ENCODE data around the gene ABCG2. TPM values are rescaled to one million over a fixed set of nuclear protein-coding genes. Genes with fewer than 3 reads are reported as not detected.

The ABCG2 gene
- total and polyA plus RNA-seq, 4 donors = 15.8 to 64.2 (median 23.5) TPM

DNA sequence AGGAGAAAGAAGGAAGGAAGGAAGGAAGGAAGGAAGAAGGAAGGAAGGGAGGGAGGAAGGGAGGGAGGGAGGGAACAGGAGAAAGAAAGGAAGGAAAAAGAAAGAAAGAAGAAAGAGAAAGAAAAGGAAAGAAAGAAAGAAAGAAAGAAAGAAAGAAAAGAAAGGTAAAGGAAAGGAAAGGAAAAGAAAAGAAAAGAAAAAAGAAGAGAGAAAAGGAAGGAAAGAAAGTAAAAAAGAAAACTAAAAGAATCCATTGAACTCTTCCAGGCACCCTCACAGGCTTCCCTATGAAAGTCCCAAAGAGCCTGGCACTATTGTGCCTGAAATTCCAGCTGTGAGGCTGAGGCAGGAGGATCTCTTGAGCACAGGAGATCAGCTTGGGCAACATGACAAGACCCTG, 11.5 kb downstream of the ABCG2 start:
- no peak overlapping the region for H3K27ac ChIP-seq (ENCODE audit: low read depth, low read length)
- H3K9me3 ChIP-seq (ENCODE audit: control insufficient read depth, insufficient read depth, low read length) = no peaks in the 10 kb centered on the region
- H3K27me3 ChIP-seq (ENCODE audit: control insufficient read depth, insufficient read depth, low read length) = no peaks in the 10 kb centered on the region
- no peak overlapping the region for H3K4me3 ChIP-seq (ENCODE audit: low read depth, low read length)
- no peaks in the 10 kb centered on the region for H3K4me1 ChIP-seq (ENCODE audit: control insufficient read depth, insufficient read depth, low read length)
- no peak for DNase-seq (ENCODE audit: low read depth in 4 of 6, low spot score in 6 of 6)
- no peaks in the 10 kb centered on the region for H3K36me3 ChIP-seq (ENCODE audit: control insufficient read depth, insufficient read depth, low read length)

DNA sequence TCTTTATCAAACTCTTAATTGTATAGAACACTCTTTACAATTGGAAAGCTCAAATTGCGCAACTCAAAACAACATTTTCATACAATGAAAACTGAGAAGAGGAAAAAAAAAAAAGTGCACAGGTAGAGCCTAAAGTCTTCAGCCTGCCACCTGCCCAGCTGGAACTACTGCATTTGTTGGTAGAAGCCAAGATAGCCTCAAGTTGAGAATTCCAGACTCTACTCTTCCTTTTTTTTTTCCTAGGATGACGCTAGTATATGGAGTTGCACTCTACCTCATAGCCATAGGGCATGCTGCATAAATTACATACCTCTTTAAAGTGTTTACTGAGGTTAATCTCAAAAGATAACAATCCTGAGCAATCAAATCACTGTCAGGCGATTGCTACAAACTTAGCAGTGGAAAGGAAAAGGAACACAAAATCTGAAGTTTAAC, 13.6 kb downstream of the ABCG2 start:
- Histone ChIP-seq H3K36me3 (ENCODE audit: control insufficient read depth, insufficient read depth, low read length) (no peaks in the 10 kb centered on the region), H3K27me3 (ENCODE audit: control insufficient read depth, insufficient read depth, low read length) (no peaks in the 10 kb centered on the region), H3K9me3 (ENCODE audit: control insufficient read depth, insufficient read depth, low read length) (no peaks in the 10 kb centered on the region), H3K4me1 (ENCODE audit: control insufficient read depth, insufficient read depth, low read length) (no peaks in the 10 kb centered on the region), H3K27ac (ENCODE audit: low read depth, low read length) (no peak overlapping the region), H3K4me3 (ENCODE audit: low read depth, low read length) (no peak overlapping the region)
- no peak for DNase-seq (ENCODE audit: low read depth in 4 of 6, low spot score in 6 of 6)
- no CpG with 5 or more reads among the region's 3 CpGs for WGBS (ENCODE audit: insufficient coverage)

DNA sequence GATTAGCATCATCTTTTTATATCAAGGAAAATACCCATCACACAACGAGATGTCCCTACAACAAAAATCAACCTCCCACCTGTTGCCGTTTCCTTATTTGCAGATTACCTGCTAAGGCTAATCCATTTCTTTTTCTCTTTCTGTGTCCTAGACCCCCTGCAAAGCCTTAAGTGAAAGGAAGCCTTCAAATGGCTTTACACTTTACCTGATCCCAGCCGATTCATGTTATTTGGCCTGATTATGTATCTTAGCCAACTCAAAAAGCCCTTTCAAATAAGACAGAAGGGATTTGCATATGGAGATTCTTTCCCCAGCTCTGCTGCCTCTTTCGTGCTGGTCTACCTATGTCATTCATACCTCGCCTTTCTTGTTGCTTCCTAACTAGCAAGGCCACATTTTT, 14.4 kb downstream of the ABCG2 start:
- DNase-seq (ENCODE audit: low read depth in 4 of 6, low spot score in 6 of 6) = no peak
- no peaks in the 10 kb centered on the region for H3K27me3 ChIP-seq (ENCODE audit: control insufficient read depth, insufficient read depth, low read length)
- no peak overlapping the region for H3K4me3 ChIP-seq (ENCODE audit: low read depth, low read length)
- no peaks in the 10 kb centered on the region for H3K9me3 ChIP-seq (ENCODE audit: control insufficient read depth, insufficient read depth, low read length)
- H3K4me1 ChIP-seq (ENCODE audit: control insufficient read depth, insufficient read depth, low read length) = no peaks in the 10 kb centered on the region
- H3K27ac ChIP-seq (ENCODE audit: low read depth, low read length) = no peak overlapping the region
- no peaks in the 10 kb centered on the region for H3K36me3 ChIP-seq (ENCODE audit: control insufficient read depth, insufficient read depth, low read length)
- 82% methylated on average over 2 of the region's 5 CpGs for WGBS (ENCODE audit: insufficient coverage)

DNA sequence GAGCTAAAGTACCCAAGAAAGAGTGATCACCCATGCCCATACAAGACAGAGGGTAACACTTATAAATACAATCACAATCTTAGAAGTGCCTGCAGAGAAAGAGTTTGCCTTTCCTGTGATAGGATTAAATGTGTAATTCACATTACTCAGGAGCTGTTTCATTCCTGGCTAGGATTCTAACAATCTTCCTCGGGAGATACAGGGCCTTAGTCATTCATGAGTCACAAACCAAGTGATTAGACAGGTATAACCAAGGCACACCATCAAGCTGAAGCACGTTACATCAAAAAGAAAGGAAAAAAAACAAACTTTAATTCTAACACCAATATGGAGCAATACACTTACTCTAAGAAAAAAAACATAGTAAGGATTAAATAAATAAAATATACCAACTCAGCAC, 14.9 kb downstream of the ABCG2 start:
- no peak overlapping the region for H3K27ac ChIP-seq (ENCODE audit: low read depth, low read length)
- no peaks in the 10 kb centered on the region for H3K4me1 ChIP-seq (ENCODE audit: control insufficient read depth, insufficient read depth, low read length)
- H3K4me3 ChIP-seq (ENCODE audit: low read depth, low read length) = no peak overlapping the region
- DNase-seq (ENCODE audit: low read depth in 4 of 6, low spot score in 6 of 6) = no peak
- H3K27me3 ChIP-seq (ENCODE audit: control insufficient read depth, insufficient read depth, low read length) = no peaks in the 10 kb centered on the region
- H3K9me3 ChIP-seq (ENCODE audit: control insufficient read depth, insufficient read depth, low read length) = no peaks in the 10 kb centered on the region
- H3K36me3 ChIP-seq (ENCODE audit: control insufficient read depth, insufficient read depth, low read length) = no peaks in the 10 kb centered on the region
- 67% methylated on average over 1 of the region's 2 CpGs for WGBS (ENCODE audit: insufficient coverage)

DNA sequence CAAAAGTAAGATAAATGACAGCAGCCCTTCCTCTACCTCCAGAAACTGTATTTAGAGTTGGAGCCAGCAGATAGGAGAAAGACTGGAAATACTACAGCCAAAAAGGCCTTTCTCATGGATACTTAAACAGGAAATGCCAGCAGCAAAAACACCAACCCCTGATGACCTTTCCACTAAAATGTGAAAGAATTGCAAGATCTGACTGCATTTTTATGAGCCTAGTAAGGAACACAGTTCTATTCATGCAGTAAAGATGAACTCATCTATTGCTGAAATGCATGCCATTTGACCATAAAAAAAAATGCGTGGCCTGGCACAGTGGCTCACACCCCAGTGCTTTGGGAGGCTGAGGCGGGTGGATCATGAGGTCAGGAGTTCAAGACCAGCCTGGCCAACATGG, 19.9 kb downstream of the ABCG2 start:
- DNase-seq (ENCODE audit: low read depth in 4 of 6, low spot score in 6 of 6) = no peak
- Histone ChIP-seq H3K4me3 (ENCODE audit: low read depth, low read length) (no peak overlapping the region), H3K27me3 (ENCODE audit: control insufficient read depth, insufficient read depth, low read length) (no peaks in the 10 kb centered on the region), H3K4me1 (ENCODE audit: control insufficient read depth, insufficient read depth, low read length) (no peaks in the 10 kb centered on the region), H3K36me3 (ENCODE audit: control insufficient read depth, insufficient read depth, low read length) (no peaks in the 10 kb centered on the region), H3K27ac (ENCODE audit: low read depth, low read length) (no peak overlapping the region), H3K9me3 (ENCODE audit: control insufficient read depth, insufficient read depth, low read length) (no peaks in the 10 kb centered on the region)
- WGBS (ENCODE audit: insufficient coverage) = 100% methylated on average over 1 of the region's 2 CpGs

DNA sequence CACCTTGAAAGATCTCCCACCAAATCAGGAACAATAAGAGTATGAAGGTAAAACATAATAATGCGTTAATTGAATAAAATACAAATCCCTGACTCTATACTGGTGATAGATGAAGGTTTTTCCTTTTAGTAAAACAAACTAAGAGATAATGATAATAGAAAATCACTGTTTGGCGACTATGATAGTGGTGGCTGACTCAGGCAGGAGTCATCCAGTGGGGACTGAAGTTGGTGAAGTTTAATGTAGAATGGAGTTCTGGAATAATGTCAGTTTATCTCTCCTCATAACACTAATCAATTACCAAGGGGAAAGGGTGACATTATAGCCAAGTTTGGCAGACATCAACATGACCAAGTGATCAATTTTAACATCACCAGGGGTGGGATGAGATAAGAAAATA, 21.3 kb downstream of the ABCG2 start:
- Histone ChIP-seq H3K27ac (ENCODE audit: low read depth, low read length) (no peak overlapping the region), H3K9me3 (ENCODE audit: control insufficient read depth, insufficient read depth, low read length) (no peaks in the 10 kb centered on the region), H3K4me3 (ENCODE audit: low read depth, low read length) (no peak overlapping the region), H3K36me3 (ENCODE audit: control insufficient read depth, insufficient read depth, low read length) (no peaks in the 10 kb centered on the region), H3K27me3 (ENCODE audit: control insufficient read depth, insufficient read depth, low read length) (no peaks in the 10 kb centered on the region), H3K4me1 (ENCODE audit: control insufficient read depth, insufficient read depth, low read length) (no peaks in the 10 kb centered on the region)
- no peak for DNase-seq (ENCODE audit: low read depth in 4 of 6, low spot score in 6 of 6)
- no CpG with 5 or more reads among the region's 2 CpGs for WGBS (ENCODE audit: insufficient coverage)

DNA sequence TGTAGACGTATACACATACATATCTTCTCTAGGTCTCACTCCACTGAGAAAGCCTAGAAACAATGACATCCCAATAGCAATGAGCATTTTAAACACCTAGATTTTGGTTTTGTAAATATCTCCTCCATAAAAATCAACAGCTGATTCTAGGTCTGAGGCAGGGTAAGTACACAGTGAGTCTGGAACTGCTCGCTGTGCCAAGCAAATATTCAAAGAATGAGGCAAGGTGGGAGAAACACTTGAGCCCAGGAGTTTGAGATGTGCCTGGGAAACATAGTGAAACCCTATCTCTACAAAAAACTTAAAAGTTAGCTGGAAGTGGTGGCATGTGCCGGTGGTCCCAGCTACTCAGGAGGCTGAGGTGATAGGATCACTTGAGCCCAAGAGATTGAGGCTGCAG, 22.2 kb downstream of the ABCG2 start:
- Histone ChIP-seq H3K4me3 (ENCODE audit: low read depth, low read length) (no peak overlapping the region), H3K9me3 (ENCODE audit: control insufficient read depth, insufficient read depth, low read length) (no peaks in the 10 kb centered on the region), H3K36me3 (ENCODE audit: control insufficient read depth, insufficient read depth, low read length) (no peaks in the 10 kb centered on the region), H3K27me3 (ENCODE audit: control insufficient read depth, insufficient read depth, low read length) (no peaks in the 10 kb centered on the region), H3K4me1 (ENCODE audit: control insufficient read depth, insufficient read depth, low read length) (no peaks in the 10 kb centered on the region), H3K27ac (ENCODE audit: low read depth, low read length) (no peak overlapping the region)
- DNase-seq (ENCODE audit: low read depth in 4 of 6, low spot score in 6 of 6) = no peak
- WGBS (ENCODE audit: insufficient coverage) = 94% methylated on average over 2 of the region's 3 CpGs

DNA sequence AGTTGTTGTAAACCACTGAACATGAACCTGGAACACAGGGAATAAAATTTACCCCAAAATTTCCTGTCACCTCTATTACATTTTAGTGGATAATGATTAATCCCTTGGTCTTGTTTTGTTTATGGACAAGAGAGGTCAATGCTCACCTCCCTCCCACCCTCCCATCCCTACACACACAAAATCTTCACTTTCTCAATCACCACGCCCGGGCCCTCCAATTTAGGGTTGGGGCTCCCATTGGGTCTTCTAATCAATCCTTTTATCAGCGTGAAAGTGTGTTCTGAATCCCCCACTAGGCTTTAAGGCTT, 23.1 kb downstream of the ABCG2 start:
- no peak for DNase-seq (ENCODE audit: low read depth in 4 of 6, low spot score in 6 of 6)
- H3K36me3 ChIP-seq (ENCODE audit: control insufficient read depth, insufficient read depth, low read length) = no peaks in the 10 kb centered on the region
- no peaks in the 10 kb centered on the region for H3K27me3 ChIP-seq (ENCODE audit: control insufficient read depth, insufficient read depth, low read length)
- no peak overlapping the region for H3K27ac ChIP-seq (ENCODE audit: low read depth, low read length)
- H3K9me3 ChIP-seq (ENCODE audit: control insufficient read depth, insufficient read depth, low read length) = no peaks in the 10 kb centered on the region
- 77% methylated on average over 3 of the region's 3 CpGs for WGBS (ENCODE audit: insufficient coverage)
- H3K4me1 ChIP-seq (ENCODE audit: control insufficient read depth, insufficient read depth, low read length) = no peaks in the 10 kb centered on the region
- no peak overlapping the region for H3K4me3 ChIP-seq (ENCODE audit: low read depth, low read length)

DNA sequence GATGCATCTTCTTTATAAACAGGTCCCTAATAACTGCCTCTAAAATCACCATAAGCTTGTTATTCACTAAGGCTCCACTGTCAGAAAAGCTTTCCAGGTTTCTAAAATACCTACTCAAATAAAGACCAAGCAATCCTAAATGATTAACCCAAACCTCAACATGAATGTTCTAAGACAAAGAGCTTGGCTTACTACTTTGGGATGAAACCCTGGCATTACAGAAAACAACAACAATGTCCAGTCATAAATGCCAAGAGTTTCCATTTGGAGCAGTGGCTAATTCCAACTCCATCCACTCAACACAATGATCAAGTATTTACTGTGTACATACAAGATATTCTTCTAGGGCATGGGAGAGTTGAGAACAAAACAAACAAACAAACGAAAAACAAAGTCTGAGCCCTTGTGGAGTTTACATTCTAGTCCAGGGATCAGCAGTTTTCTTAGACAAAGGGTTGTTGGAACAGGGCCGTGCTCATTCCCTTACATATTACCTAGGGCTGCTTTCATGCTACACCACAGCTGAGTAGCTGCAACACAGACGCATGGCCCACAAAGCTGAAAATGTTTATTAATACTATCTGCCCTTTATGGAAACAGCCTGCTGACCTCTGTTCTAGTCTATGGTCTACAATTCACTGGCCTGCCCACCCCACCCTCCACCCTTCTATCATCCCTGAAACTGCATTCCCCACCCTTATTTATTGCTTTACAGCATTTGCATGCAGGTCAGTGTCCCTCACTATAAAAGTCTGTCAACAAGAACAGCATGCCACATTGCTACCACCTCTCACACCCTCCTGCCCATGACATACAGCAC, 23.7 kb downstream of the ABCG2 start:
- no peaks in the 10 kb centered on the region for H3K9me3 ChIP-seq (ENCODE audit: control insufficient read depth, insufficient read depth, low read length)
- H3K36me3 ChIP-seq (ENCODE audit: control insufficient read depth, insufficient read depth, low read length) = no peaks in the 10 kb centered on the region
- no peaks in the 10 kb centered on the region for H3K4me1 ChIP-seq (ENCODE audit: control insufficient read depth, insufficient read depth, low read length)
- no peak overlapping the region for H3K4me3 ChIP-seq (ENCODE audit: low read depth, low read length)
- no peak for DNase-seq (ENCODE audit: low read depth in 4 of 6, low spot score in 6 of 6)
- H3K27ac ChIP-seq (ENCODE audit: low read depth, low read length) = no peak overlapping the region
- WGBS (ENCODE audit: insufficient coverage) = 84% methylated on average over 3 of the region's 3 CpGs
- no peaks in the 10 kb centered on the region for H3K27me3 ChIP-seq (ENCODE audit: control insufficient read depth, insufficient read depth, low read length)

DNA sequence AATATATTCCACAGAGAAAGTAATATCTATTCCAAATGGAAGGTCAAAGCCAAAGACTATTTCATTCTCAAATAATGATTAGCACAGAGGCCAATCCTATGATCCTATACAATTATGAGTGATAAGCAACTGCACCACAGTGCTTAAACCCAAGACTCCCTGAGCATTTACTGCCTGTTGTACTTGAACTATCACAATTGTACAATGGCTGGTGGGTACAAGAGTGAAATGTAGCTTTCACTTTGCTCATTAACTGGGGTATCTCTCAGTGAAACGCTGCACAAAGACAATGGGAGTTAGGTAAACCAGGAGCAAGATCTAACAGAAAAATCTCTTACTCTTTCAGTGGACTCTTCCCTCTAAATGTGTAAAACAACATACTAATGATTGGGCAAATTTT, 24.3 kb downstream of the ABCG2 start:
- H3K4me1 ChIP-seq (ENCODE audit: control insufficient read depth, insufficient read depth, low read length) = no peaks in the 10 kb centered on the region
- H3K9me3 ChIP-seq (ENCODE audit: control insufficient read depth, insufficient read depth, low read length) = no peaks in the 10 kb centered on the region
- H3K27ac ChIP-seq (ENCODE audit: low read depth, low read length) = no peak overlapping the region
- no peaks in the 10 kb centered on the region for H3K27me3 ChIP-seq (ENCODE audit: control insufficient read depth, insufficient read depth, low read length)
- no CpG with 5 or more reads among the region's 1 CpG for WGBS (ENCODE audit: insufficient coverage)
- DNase-seq (ENCODE audit: low read depth in 4 of 6, low spot score in 6 of 6) = no peak
- no peak overlapping the region for H3K4me3 ChIP-seq (ENCODE audit: low read depth, low read length)
- no peaks in the 10 kb centered on the region for H3K36me3 ChIP-seq (ENCODE audit: control insufficient read depth, insufficient read depth, low read length)

Measured in spinal cord (tissue), 10 donors.